Fibroblast of lung (primary cell): ENCODE data around the gene SP6. TPM values are rescaled to one million over a fixed set of nuclear protein-coding genes. Genes with fewer than 3 reads are reported as not detected.
A peak's percentile ranks its signal among the peaks of the same experiment; 100 is the strongest.

Experiments
- DNase-seq, 2 donors: peaks; one replicate each; pipeline versions ENCODE4 v3.0.0 to v3.0.0-alpha.2; 2010; ENCODE audit warnings: low read depth in 2 of 2
- H2AFZ ChIP-seq: 2 replicates; pipeline ENCODE4 v1.5.1; 2012; ENCODE audit warnings: low read length, control low read depth, inconsistent platforms
- H3K27ac ChIP-seq: 2 replicates; pipeline ENCODE4 v1.5.1; 2011; ENCODE audit warnings: low read length, control low read depth; ENCODE audit not compliant: insufficient read depth
- H3K27me3 ChIP-seq: 2 replicates; pipeline ENCODE4 v1.5.1; 2011; ENCODE audit warnings: mild to moderate bottlenecking, low read length; ENCODE audit not compliant: control insufficient read depth, insufficient read depth
- H3K36me3 ChIP-seq: 2 replicates; pipeline ENCODE4 v1.5.1; 2011; ENCODE audit warnings: low read length; ENCODE audit not compliant: control insufficient read depth, insufficient read depth
- H3K4me1 ChIP-seq: 2 replicates; pipeline ENCODE4 v1.5.1; 2011; ENCODE audit warnings: low read length; ENCODE audit not compliant: control insufficient read depth, insufficient read depth; ENCODE audit errors: extremely low read depth
- H3K4me2 ChIP-seq: 2 replicates; pipeline ENCODE4 v1.5.1; 2011; ENCODE audit warnings: low read length, control low read depth; ENCODE audit not compliant: insufficient read depth; ENCODE audit errors: extremely low read depth
- H3K4me3 ChIP-seq, 4 experiments: fragments of 200-600 bp in 1 of 4; sonication (generic) in 1 of 4; replicated peaks in 1 of 4; 2 replicates each; pipeline ENCODE4 v1.5.1; 2011 to 2016; ENCODE audit warnings: low read length in 4 of 4, low read depth in 3 of 4, mild to moderate bottlenecking in 3 of 4, control low read depth in 2 of 4, inconsistent platforms in 1 of 4, mixed read lengths in 1 of 4; ENCODE audit not compliant: insufficient read depth in 1 of 4; ENCODE audit errors: control extremely low read depth in 1 of 4
- H3K79me2 ChIP-seq: 2 replicates; pipeline ENCODE4 v1.5.1; 2012; ENCODE audit warnings: mild to moderate bottlenecking, low read length, inconsistent platforms; ENCODE audit not compliant: control insufficient read depth, insufficient read depth
- H3K9ac ChIP-seq: 2 replicates; pipeline ENCODE4 v1.5.1; 2011; ENCODE audit warnings: mild to moderate bottlenecking, low read length, control low read depth; ENCODE audit not compliant: insufficient read depth
- H3K9me3 ChIP-seq: 2 replicates; pipeline ENCODE4 v1.5.1; 2012; ENCODE audit warnings: low read depth, low read length; ENCODE audit not compliant: control insufficient read depth, insufficient read depth
- H4K20me1 ChIP-seq: 2 replicates; pipeline ENCODE4 v1.5.1; 2011; ENCODE audit warnings: low read length; ENCODE audit not compliant: control insufficient read depth, insufficient read depth; ENCODE audit errors: extremely low read depth
- CTCF ChIP-seq, 2 donors: IDR thresholded peaks in 1 of 2; conservative IDR thresholded peaks in 1 of 2; 1 replicate in 1 of 2; 2 replicates in 1 of 2; pipeline ENCODE4 v1.5.1; 2011 to 2012; ENCODE audit warnings: low read length in 2 of 2, control low read depth in 1 of 2, inconsistent platforms in 1 of 2, low read depth in 1 of 2, mild to moderate bottlenecking in 1 of 2
- EZH2 ChIP-seq: IDR thresholded peaks from 2 replicates; pipeline ENCODE4 v1.5.1; 2012; ENCODE audit warnings: low read length, control low read depth, mild to moderate bottlenecking; ENCODE audit errors: missing control alignments
- polyA plus RNA-seq, 2 donors: library from polyadenylated mRNA; depleted of rRNA in 1 of 2; stranded (reverse) in 1 of 2; unstranded in 1 of 2; fragments of >200 nt; gene quantifications; 2 replicates each; pipeline ENCODE4 v1.2.1, GENCODE V29; 2011 to 2012; ENCODE audit warnings: missing spikeins in 1 of 2
- total RNA-seq: library from RNA; depleted of rRNA; stranded (reverse); fragments of >200 nt; gene quantifications from 2 replicates; pipeline ENCODE4 v1.2.1, GENCODE V29; 2014

Gene SP6
- total and polyA plus RNA-seq, 2 donors (not counting 1 experiment from before 2014, with no cell fraction given), result under 0.01 to 0.07 TPM

DNA sequence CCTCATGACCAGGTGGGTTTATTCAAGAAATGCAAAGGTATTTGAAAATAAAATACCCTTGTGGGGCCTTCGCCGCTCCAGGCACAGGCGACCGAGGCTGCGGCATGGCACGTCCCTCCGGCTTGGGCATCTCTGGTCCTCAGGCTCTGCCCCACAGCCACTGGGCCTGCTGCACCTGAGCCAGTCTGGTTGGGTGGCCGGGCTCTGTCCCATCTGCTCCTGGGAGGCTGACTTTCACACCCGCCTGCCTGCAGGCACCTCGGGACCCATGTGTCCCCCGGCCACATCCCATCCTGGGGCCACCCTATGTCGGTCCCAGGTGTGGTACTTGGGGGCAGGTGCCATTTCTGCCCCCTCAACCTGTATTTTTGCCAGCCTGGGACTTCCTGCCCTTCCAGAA, 50.3 kb downstream of the SP6 start:
- H3K4me2 ChIP-seq, result no peak overlapping the region
- no peaks in the 10 kb centered on the region for H3K36me3 ChIP-seq
- H2AFZ ChIP-seq, result no peak overlapping the region
- H3K27me3 ChIP-seq, result peaks cover 23% of the 10 kb centered on the region
- H3K27ac ChIP-seq, result no peak overlapping the region
- H3K4me1 ChIP-seq, result no peaks in the 10 kb centered on the region
- no peak overlapping the region for H3K9ac ChIP-seq
- DNase-seq, result no peak
- no peaks in the 10 kb centered on the region for H4K20me1 ChIP-seq
- H3K9me3 ChIP-seq, result no peaks in the 10 kb centered on the region
- H3K79me2 ChIP-seq, result no peaks in the 10 kb centered on the region
- TF ChIP-seq EZH2, result no peak
- TF ChIP-seq CTCF (conservative IDR thresholded peaks at IDR 0.05 in 1 of 2, IDR thresholded peaks at IDR 0.05 in 1 of 2; ENCODE audit: low read depth in 1 of 2, low read length in 2 of 2), result no peak
- H3K4me3 ChIP-seq, result no peak overlapping the region

- peak; percentile 7 to 10 for DNase-seq
- Histone ChIP-seq H3K4me1 (no peaks in the 10 kb centered on the region), H3K27ac (no peak overlapping the region), H3K36me3 (no peaks in the 10 kb centered on the region), H3K4me2 (no peak overlapping the region), H4K20me1 (no peaks in the 10 kb centered on the region), H3K9ac (no peak overlapping the region), H2AFZ (no peak overlapping the region), H3K27me3 (peaks cover 17% of the 10 kb centered on the region), H3K4me3 (no peak overlapping the region), H3K9me3 (no peaks in the 10 kb centered on the region), H3K79me2 (no peaks in the 10 kb centered on the region)
- TF ChIP-seq CTCF (conservative IDR thresholded peaks at IDR 0.05 in 1 of 2, IDR thresholded peaks at IDR 0.05 in 1 of 2; ENCODE audit: low read depth in 1 of 2, low read length in 2 of 2) (no peak), EZH2 (no peak)
Measured at GRCh38 chr17:47797797-47798196, 53.2 kb downstream of the SP6 start.

Other genes starting within 250 kb of the SP6 start
- 209 and 267 TPM in 2 replicates for gene KPNB1, start 201.2 kb downstream of the SP6 start, total RNA-seq
- gene KPNB1, start 201.2 kb downstream of the SP6 start, polyA plus RNA-seq, result 253 and 361 TPM in 2 replicates
- 11.3 and 11.6 TPM in 2 replicates for gene TBKBP1, start 157.0 kb downstream of the SP6 start, total RNA-seq
- 4.6 and 5.3 TPM in 2 replicates for gene TBKBP1, start 157.0 kb downstream of the SP6 start, polyA plus RNA-seq
- not detected in 2 replicates for gene TBX21, start 117.9 kb downstream of the SP6 start, total RNA-seq
- not detected in 2 replicates for gene TBX21, start 117.9 kb downstream of the SP6 start, polyA plus RNA-seq
- gene OSBPL7, start 29.4 kb downstream of the SP6 start, total RNA-seq, result 5.4 and 7.1 TPM in 2 replicates
- 2.1 and 2.2 TPM in 2 replicates for gene OSBPL7, start 29.4 kb downstream of the SP6 start, polyA plus RNA-seq
- 26.5 and 31.0 TPM in 2 replicates for gene MRPL10, start 19.6 kb downstream of the SP6 start, total RNA-seq
- 44.7 and 53.1 TPM in 2 replicates for gene MRPL10, start 19.6 kb downstream of the SP6 start, polyA plus RNA-seq
- under 0.01 TPM in 2 replicates for gene LRRC46, start 19.5 kb downstream of the SP6 start, total RNA-seq
- 0.19 and 0.93 TPM in 2 replicates for gene LRRC46, start 19.5 kb downstream of the SP6 start, polyA plus RNA-seq
- 22.3 and 40.8 TPM in 2 replicates for gene SCRN2, start 9.9 kb downstream of the SP6 start, total RNA-seq
- gene SCRN2, start 9.9 kb downstream of the SP6 start, polyA plus RNA-seq, result 10.2 and 10.6 TPM in 2 replicates
- 0.26 and 1.5 TPM in 2 replicates for gene SP2, start 45.1 kb upstream of the SP6 start, total RNA-seq
- 2.6 and 5.3 TPM in 2 replicates for gene SP2, start 45.1 kb upstream of the SP6 start, polyA plus RNA-seq
- 16.2 and 26.6 TPM in 2 replicates for gene PNPO, start 90.4 kb upstream of the SP6 start, total RNA-seq
- gene PNPO, start 90.4 kb upstream of the SP6 start, polyA plus RNA-seq, result 25.7 and 38.6 TPM in 2 replicates
- gene PRR15L, start 106.7 kb upstream of the SP6 start, total RNA-seq, result not detected in 2 replicates
- gene PRR15L, start 106.7 kb upstream of the SP6 start, polyA plus RNA-seq, result not detected in 2 replicates
- 72.2 and 118 TPM in 2 replicates for gene CDK5RAP3, start 120.0 kb upstream of the SP6 start, total RNA-seq
- 57.1 and 58.1 TPM in 2 replicates for gene CDK5RAP3, start 120.0 kb upstream of the SP6 start, polyA plus RNA-seq
- 49.8 and 63.1 TPM in 2 replicates for gene COPZ2, start 186.6 kb upstream of the SP6 start, total RNA-seq
- 97.9 and 104 TPM in 2 replicates for gene COPZ2, start 186.6 kb upstream of the SP6 start, polyA plus RNA-seq
- gene NFE2L1, start 197.2 kb upstream of the SP6 start, total RNA-seq, result 90.4 and 162 TPM in 2 replicates
- 170 and 200 TPM in 2 replicates for gene NFE2L1, start 197.2 kb upstream of the SP6 start, polyA plus RNA-seq